OCI-LY1 (cell line): ENCODE measurements around the gene KSR1.

Experiments used
- EZH2 ChIP-seq: fragments of 200-600 bp; sonication (generic), shearing (Covaris generic); IDR thresholded peaks from 2 replicates; pipeline ENCODE4 v1.8.0; 2017; ENCODE audit warnings: borderline replicate concordance, mixed run types, mild to moderate bottlenecking, antibody characterized with exemption, low read length, moderate library complexity, mixed read lengths
- TF ChIP-seq, protein P1 (sequence below): fragments of 200-600 bp; sonication (generic), shearing (Covaris generic); IDR thresholded peaks from 2 replicates; pipeline ENCODE4 v1.5.1; 2017; ENCODE audit warnings: mild to moderate bottlenecking, antibody characterized with exemption, low read length, moderate library complexity, mixed read lengths

DNA sequence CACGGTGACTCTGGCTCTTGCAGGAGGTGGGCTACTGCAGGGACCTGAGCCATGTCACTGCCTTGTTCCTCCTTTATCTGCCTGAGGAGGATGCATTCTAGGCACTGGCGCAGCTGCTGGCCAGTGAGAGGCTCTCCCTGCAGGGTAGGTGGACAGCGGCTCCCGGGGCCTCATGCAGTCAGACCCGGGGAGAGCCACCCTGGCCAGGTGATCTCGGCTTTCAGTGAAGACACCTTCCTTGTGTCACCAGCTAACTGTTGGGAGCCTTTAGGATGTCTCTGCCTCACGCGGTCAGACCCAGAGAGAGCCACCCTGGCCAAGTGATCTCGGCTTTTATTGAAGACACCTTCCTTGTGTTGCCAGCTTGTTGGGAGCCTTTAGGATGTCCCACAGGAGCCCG, 31.7 kb upstream of the KSR1 start:
- TF ChIP-seq, protein P1, sequence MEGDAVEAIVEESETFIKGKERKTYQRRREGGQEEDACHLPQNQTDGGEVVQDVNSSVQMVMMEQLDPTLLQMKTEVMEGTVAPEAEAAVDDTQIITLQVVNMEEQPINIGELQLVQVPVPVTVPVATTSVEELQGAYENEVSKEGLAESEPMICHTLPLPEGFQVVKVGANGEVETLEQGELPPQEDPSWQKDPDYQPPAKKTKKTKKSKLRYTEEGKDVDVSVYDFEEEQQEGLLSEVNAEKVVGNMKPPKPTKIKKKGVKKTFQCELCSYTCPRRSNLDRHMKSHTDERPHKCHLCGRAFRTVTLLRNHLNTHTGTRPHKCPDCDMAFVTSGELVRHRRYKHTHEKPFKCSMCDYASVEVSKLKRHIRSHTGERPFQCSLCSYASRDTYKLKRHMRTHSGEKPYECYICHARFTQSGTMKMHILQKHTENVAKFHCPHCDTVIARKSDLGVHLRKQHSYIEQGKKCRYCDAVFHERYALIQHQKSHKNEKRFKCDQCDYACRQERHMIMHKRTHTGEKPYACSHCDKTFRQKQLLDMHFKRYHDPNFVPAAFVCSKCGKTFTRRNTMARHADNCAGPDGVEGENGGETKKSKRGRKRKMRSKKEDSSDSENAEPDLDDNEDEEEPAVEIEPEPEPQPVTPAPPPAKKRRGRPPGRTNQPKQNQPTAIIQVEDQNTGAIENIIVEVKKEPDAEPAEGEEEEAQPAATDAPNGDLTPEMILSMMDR = no peak
- no peak for TF ChIP-seq EZH2
